PC-3 (cell line): ENCODE results near the gene RCSD1. TPM values are rescaled to one million over a fixed set of nuclear protein-coding genes. Genes with fewer than 3 reads are reported as not detected.

Experiments
- ATAC-seq: fragments of 200-7000 bp; cut with Tn5 transposase; 2 replicates; pipeline ENCODE4 v1.9.1; 2020; ENCODE audit warnings: mild to moderate bottlenecking, moderate library complexity
- BruUV-seq: library from RNA; stranded (reverse); fragments of 400-500 nt; replicated peaks from 2 replicates; lab custom pipeline; 2021; lab: Mats Ljungman, UMichigan
- CTCF ChIA-PET: fragments of 300-600 bp; sonication (Branson Sonifier 250); formaldehyde crosslinking; loops from one replicate; lab custom pipeline; 2022; ENCODE audit warnings: antibody characterized with exemption; lab: Charles Lee
- POLR2A ChIA-PET: fragments of 300-600 bp; sonication (Branson Sonifier 250); formaldehyde crosslinking; loops from one replicate; lab custom pipeline; 2022; ENCODE audit warnings: antibody characterized with exemption; ENCODE audit not compliant: unreplicated experiment; lab: Charles Lee
- DNase-seq: peaks from one replicate; pipeline ENCODE4 v3.0.0-alpha.2; 2015
- H2AFZ ChIP-seq: fragments of 300-600 bp; sonication (generic); 2 replicates; pipeline ENCODE4 v1.6.0; 2016; ENCODE audit warnings: antibody characterized with exemption, low read length
- H3F3A ChIP-seq: fragments of 300-600 bp; sonication (generic); one replicate; pipeline ENCODE4 v1.6.0; 2017; ENCODE audit warnings: antibody characterized with exemption, low read length, control low read depth, mild to moderate bottlenecking; ENCODE audit not compliant: unreplicated experiment
- H3K27ac ChIP-seq: fragments of 300-600 bp; sonication (generic); 2 replicates; pipeline ENCODE4 v1.5.1; 2016; ENCODE audit warnings: mild to moderate bottlenecking, low read length
- H3K27me3 ChIP-seq: fragments of 300-600 bp; sonication (generic); 2 replicates; pipeline ENCODE4 v1.6.1; 2016; ENCODE audit warnings: low read length, mixed read lengths
- H3K36me3 ChIP-seq: fragments of 300-600 bp; sonication (generic); 2 replicates; pipeline ENCODE4 v1.6.1; 2016; ENCODE audit warnings: low read depth, mixed run types, low read length, mixed read lengths
- H3K4me1 ChIP-seq: fragments of 300-600 bp; sonication (generic); 2 replicates; pipeline ENCODE4 v1.5.1; 2016; ENCODE audit warnings: low read length; ENCODE audit not compliant: insufficient read depth
- H3K4me2 ChIP-seq: fragments of 300-600 bp; sonication (generic); 2 replicates; pipeline ENCODE4 v1.6.0; 2016; ENCODE audit warnings: low read length
- H3K4me3 ChIP-seq: fragments of 300-600 bp; sonication (generic); 2 replicates; pipeline ENCODE4 v1.5.1; 2016; ENCODE audit warnings: mild to moderate bottlenecking, low read length, mixed read lengths
- H3K79me2 ChIP-seq: fragments of 300-600 bp; sonication (generic); 2 replicates; pipeline ENCODE4 v1.6.1; 2017; ENCODE audit warnings: low read length, mixed read lengths
- H3K9ac ChIP-seq: fragments of 300-600 bp; sonication (generic); 2 replicates; pipeline ENCODE4 v1.6.0; 2016; ENCODE audit warnings: mild to moderate bottlenecking, low read length
- H3K9me2 ChIP-seq: fragments of 300-600 bp; sonication (generic); replicated peaks from 2 replicates; pipeline ENCODE4 v1.6.1; 2016; ENCODE audit warnings: mixed run types, low read length, mixed read lengths
- H3K9me3 ChIP-seq: fragments of 300-600 bp; sonication (generic); 2 replicates; pipeline ENCODE4 v1.6.1; 2016; ENCODE audit warnings: low read length, mixed read lengths
- H4K20me1 ChIP-seq: fragments of 300-600 bp; sonication (generic); 2 replicates; pipeline ENCODE4 v1.6.1; 2016; ENCODE audit warnings: low read length, mixed read lengths
- EZH2 ChIP-seq: fragments of 300-600 bp; sonication (generic); IDR thresholded peaks from one replicate; pipeline ENCODE4 v1.6.1; 2017; ENCODE audit warnings: antibody characterized with exemption, mild to moderate bottlenecking, low read length; ENCODE audit not compliant: unreplicated experiment
- EZH2phosphoT487 ChIP-seq: fragments of 300-600 bp; sonication (generic); IDR thresholded peaks from 2 replicates; pipeline ENCODE4 v1.6.1; 2018; ENCODE audit warnings: mild to moderate bottlenecking, antibody characterized with exemption, low read length, borderline replicate concordance
- intact Hi-C: fragments of 100-400 bp; cut with micrococcal nuclease; formaldehyde crosslinking; loops from 2 replicates; pipeline ENCODE4 v1.9.0; 2023
- total RNA-seq: library from RNA; depleted of rRNA; stranded (reverse); fragments of >200 nt; gene quantifications from 2 replicates; pipeline ENCODE4 v1.2.3, GENCODE V29; 2014
- TF ChIP-seq, protein P1 (sequence below): fragments of 300-600 bp; sonication (generic); conservative IDR thresholded peaks from 2 replicates; pipeline ENCODE4 v1.5.1; 2017; ENCODE audit warnings: antibody characterized with exemption, low read depth, mild to moderate bottlenecking, low read length

Gene RCSD1
- total RNA-seq, 1 experiment from 2014 or later = not detected

DNA sequence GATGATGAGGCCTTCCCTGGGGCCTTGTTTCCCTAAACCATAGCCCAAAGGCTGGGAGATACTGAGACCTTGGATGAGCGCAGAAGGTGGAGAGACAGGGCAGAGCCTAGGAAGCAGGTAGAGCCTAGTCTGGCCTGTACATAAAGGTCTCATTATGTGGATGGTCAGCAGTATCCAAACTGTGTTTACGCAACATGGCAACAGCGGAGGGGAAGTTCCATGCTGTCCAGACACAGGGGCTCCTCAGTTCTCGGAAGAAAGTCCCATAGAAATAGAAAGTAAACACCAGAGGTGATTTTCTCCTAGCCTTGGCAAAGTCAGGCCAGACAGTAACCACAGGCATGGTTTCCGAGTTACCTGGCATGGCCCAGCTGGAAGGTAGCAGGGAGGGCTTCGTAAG, 49.7 kb downstream of the RCSD1 start:
- Histone ChIP-seq H3K4me2 (no peak overlapping the region), H3K9ac (no peak overlapping the region), H3K9me2 (no peaks in the 10 kb centered on the region), H3F3A (no peaks in the 10 kb centered on the region), H3K27me3 (peaks cover 16% of the 10 kb centered on the region; the same call in 1 of the 2 replicates), H3K4me1 (peaks cover 6% of the 10 kb centered on the region; the same call in 1 of the 2 replicates), H3K9me3 (no peaks in the 10 kb centered on the region), H3K79me2 (no peaks in the 10 kb centered on the region), H3K4me3 (no peak overlapping the region), H3K36me3 (no peaks in the 10 kb centered on the region), H3K27ac (no peak overlapping the region), H2AFZ (no peak overlapping the region), H4K20me1 (no peaks in the 10 kb centered on the region)
- no TSS peak for BruUV-seq
- DNase-seq = no peak
- ChIA-PET POLR2A (no interaction called here), CTCF (no interaction called here)
- TF ChIP-seq EZH2phosphoT487 (no peak), EZH2 (no peak)
- TF ChIP-seq, protein P1, sequence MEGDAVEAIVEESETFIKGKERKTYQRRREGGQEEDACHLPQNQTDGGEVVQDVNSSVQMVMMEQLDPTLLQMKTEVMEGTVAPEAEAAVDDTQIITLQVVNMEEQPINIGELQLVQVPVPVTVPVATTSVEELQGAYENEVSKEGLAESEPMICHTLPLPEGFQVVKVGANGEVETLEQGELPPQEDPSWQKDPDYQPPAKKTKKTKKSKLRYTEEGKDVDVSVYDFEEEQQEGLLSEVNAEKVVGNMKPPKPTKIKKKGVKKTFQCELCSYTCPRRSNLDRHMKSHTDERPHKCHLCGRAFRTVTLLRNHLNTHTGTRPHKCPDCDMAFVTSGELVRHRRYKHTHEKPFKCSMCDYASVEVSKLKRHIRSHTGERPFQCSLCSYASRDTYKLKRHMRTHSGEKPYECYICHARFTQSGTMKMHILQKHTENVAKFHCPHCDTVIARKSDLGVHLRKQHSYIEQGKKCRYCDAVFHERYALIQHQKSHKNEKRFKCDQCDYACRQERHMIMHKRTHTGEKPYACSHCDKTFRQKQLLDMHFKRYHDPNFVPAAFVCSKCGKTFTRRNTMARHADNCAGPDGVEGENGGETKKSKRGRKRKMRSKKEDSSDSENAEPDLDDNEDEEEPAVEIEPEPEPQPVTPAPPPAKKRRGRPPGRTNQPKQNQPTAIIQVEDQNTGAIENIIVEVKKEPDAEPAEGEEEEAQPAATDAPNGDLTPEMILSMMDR = no peak
- ATAC-seq = no peak
- intact Hi-C loops = no loop called here

DNA sequence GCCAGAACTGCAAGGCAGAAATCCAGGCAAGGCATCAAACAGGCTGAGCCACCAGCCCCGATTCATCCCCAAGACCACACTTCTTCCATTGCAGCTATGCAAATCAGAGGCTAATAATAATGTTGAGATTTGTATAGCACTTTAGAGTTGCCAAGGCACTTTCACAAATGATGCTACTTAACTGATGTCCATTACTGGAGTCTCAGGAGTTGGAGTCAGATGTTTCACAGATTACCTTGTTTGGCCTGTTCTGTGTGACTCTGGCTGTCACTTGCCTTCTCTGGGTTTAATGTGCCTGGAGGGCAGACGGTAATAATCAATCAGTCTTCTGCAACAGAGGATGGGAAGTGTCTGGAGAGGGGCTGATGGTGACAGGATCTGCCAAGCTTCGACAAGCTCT, 51.0 kb downstream of the RCSD1 start:
- TF ChIP-seq, protein P1 = no peak
- TF ChIP-seq EZH2phosphoT487 = no peak
- TF ChIP-seq EZH2 = no peak
- Histone ChIP-seq H3K4me3 (no peak overlapping the region), H3K9me2 (no peaks in the 10 kb centered on the region), H3F3A (no peaks in the 10 kb centered on the region), H3K9ac (no peak overlapping the region), H3K36me3 (no peaks in the 10 kb centered on the region), H4K20me1 (no peaks in the 10 kb centered on the region), H3K4me1 (peaks cover 6% of the 10 kb centered on the region; the same call in 1 of the 2 replicates), H3K27ac (no peak overlapping the region), H3K4me2 (no peak overlapping the region), H2AFZ (no peak overlapping the region), H3K79me2 (no peaks in the 10 kb centered on the region), H3K9me3 (no peaks in the 10 kb centered on the region), H3K27me3 (peaks cover 17% of the 10 kb centered on the region; the same call in 1 of the 2 replicates)
- no TSS peak for BruUV-seq
- POLR2A ChIA-PET = no interaction called here
- intact Hi-C loops = no loop called here
- no peak for DNase-seq
- no peak for ATAC-seq
- CTCF ChIA-PET = no interaction called here

- peaks cover 11% of the 10 kb centered on the region; the same call in 1 of the 2 replicates for H3K27me3 ChIP-seq
- H3K9me3 ChIP-seq = no peaks in the 10 kb centered on the region
- no peak overlapping the region for H3K4me3 ChIP-seq
- CTCF ChIA-PET = no interaction called here
- H3K4me1 ChIP-seq = peaks cover 6% of the 10 kb centered on the region; the same call in 1 of the 2 replicates
- no TSS peak for BruUV-seq
- no peak overlapping the region for H2AFZ ChIP-seq
- no peaks in the 10 kb centered on the region for H3K79me2 ChIP-seq
- no peaks in the 10 kb centered on the region for H4K20me1 ChIP-seq
- intact Hi-C loops = no loop called here
- POLR2A ChIA-PET = no interaction called here
- no peaks in the 10 kb centered on the region for H3K36me3 ChIP-seq
- no peak overlapping the region for H3K9ac ChIP-seq
- H3F3A ChIP-seq = no peaks in the 10 kb centered on the region
- no peak for DNase-seq
- H3K27ac ChIP-seq = no peak overlapping the region
- no peak overlapping the region for H3K4me2 ChIP-seq
- TF ChIP-seq, protein P1 = no peak
- no peak for TF ChIP-seq EZH2
- TF ChIP-seq EZH2phosphoT487 = no peak
- H3K9me2 ChIP-seq = no peaks in the 10 kb centered on the region
- ATAC-seq = no peak
These were observed 51.5 kb downstream of the RCSD1 start for GRCh38 chr1:167681451-167682098.
